HL-60/S4 (cell line): ENCODE results near the gene SLC25A5.
"Not testable (repeated sequence)": the region's sequence is repeated elsewhere in the genome, so short reads cannot be mapped to it uniquely, and the experiment has no call there.

Experiments
- in situ Hi-C: fragments of 300-500 bp; cut with MboI; formaldehyde crosslinking; loops from 2 replicates; pipeline ENCODE4 v1.14.3; 2022; ENCODE audit warnings: low sequenced_read_pairs

The SLC25A5 gene

GRCh38 chrX:119467842-119468550 lies at the start of gene SLC25A5:
TSS of gene SLC25A5 (plus strand) at chrX:119468444. CDS start at chrX:119468516, 72 bp downstream.
- in situ Hi-C loops, result no loop called here

GRCh38 chrX:119419146-119419545 lies 49.1 kb upstream of the SLC25A5 start:
- in situ Hi-C loops, result no loop called here

GRCh38 chrX:119419898-119420297 lies 48.3 kb upstream of the SLC25A5 start:
- in situ Hi-C loops, result no loop called here

- in situ Hi-C loops, result no loop called here
Measured at GRCh38 chrX:119421016-119421705, 47.1 kb upstream of the SLC25A5 start.

GRCh38 chrX:119423631-119424030 lies 44.6 kb upstream of the SLC25A5 start:
- in situ Hi-C loops, result no loop called here

- in situ Hi-C loops, result no loop called here
Measured at GRCh38 chrX:119424999-119425398, 43.2 kb upstream of the SLC25A5 start.

- in situ Hi-C loops, result no loop called here
Measured at GRCh38 chrX:119427024-119427794, 41.0 kb upstream of the SLC25A5 start.

- in situ Hi-C loops, result no loop called here
Measured at GRCh38 chrX:119427795-119428185, 40.5 kb upstream of the SLC25A5 start.

GRCh38 chrX:119429471-119429870 lies 38.8 kb upstream of the SLC25A5 start:
- in situ Hi-C loops, result no loop called here

GRCh38 chrX:119441295-119441694 lies 26.9 kb upstream of the SLC25A5 start:
- in situ Hi-C loops, result not testable (repeated sequence)

GRCh38 chrX:119442286-119442685 lies 26.0 kb upstream of the SLC25A5 start:
- in situ Hi-C loops, result no loop called here

- in situ Hi-C loops, result no loop called here
Measured at GRCh38 chrX:119453202-119453601, 15.0 kb upstream of the SLC25A5 start.

- in situ Hi-C loops, result no loop called here
Measured at GRCh38 chrX:119455264-119455663, 13.0 kb upstream of the SLC25A5 start.

GRCh38 chrX:119459181-119459580 lies 9.1 kb upstream of the SLC25A5 start:
- in situ Hi-C loops, result no loop called here

GRCh38 chrX:119465555-119465954 lies 2.7 kb upstream of the SLC25A5 start:
- in situ Hi-C loops, result no loop called here

- in situ Hi-C loops, result no loop called here
Measured at GRCh38 chrX:119466970-119467369, 1.3 kb upstream of the SLC25A5 start.

- in situ Hi-C loops, result no loop called here
Measured at GRCh38 chrX:119467433-119467832, 811 bp upstream of the SLC25A5 start.

- in situ Hi-C loops, result no loop called here
Measured at GRCh38 chrX:119468551-119469312, 488 bp downstream of the SLC25A5 start.

GRCh38 chrX:119469313-119469635 lies 1.0 kb downstream of the SLC25A5 start:
- in situ Hi-C loops, result no loop called here

- in situ Hi-C loops, result no loop called here
Measured at GRCh38 chrX:119474615-119475388, 6.6 kb downstream of the SLC25A5 start.
